NK-92 (cell line): Measurements from ENCODE around the gene ADAMTSL3.
"Not testable (repeated sequence)": the region's sequence is repeated elsewhere in the genome, so short reads cannot be mapped to it uniquely, and the experiment has no call there.

Source experiments
- DNase-seq: peaks from one replicate; lab custom pipeline; 2025; ENCODE audit not compliant: unreplicated experiment; lab: John Stamatoyannopoulos, UW

Gene ADAMTSL3

GRCh38 chr15:83747050-83747717 lies 93.3 kb downstream of the ADAMTSL3 start:
- DNase-seq, result no peak

DNA sequence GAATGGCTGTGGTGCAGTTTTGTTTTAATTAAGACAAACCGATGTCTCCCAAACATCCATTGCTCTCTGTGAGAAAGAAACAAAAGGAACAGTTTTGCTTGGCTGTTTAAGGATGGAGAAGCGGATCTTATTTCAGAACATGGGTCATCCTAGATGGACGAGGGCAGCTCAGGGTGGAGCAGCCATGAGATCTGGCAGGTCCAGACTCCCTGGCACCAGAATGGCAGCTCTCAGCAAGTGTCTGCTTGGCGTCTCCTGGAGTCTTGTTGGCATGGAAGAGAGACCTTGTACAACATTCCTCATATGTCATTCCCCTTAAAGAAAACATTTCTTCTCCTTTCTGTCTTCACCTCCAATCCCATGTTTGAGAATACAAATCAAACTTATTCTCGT lies 93.8 kb downstream of the ADAMTSL3 start:
- no peak for DNase-seq

DNA sequence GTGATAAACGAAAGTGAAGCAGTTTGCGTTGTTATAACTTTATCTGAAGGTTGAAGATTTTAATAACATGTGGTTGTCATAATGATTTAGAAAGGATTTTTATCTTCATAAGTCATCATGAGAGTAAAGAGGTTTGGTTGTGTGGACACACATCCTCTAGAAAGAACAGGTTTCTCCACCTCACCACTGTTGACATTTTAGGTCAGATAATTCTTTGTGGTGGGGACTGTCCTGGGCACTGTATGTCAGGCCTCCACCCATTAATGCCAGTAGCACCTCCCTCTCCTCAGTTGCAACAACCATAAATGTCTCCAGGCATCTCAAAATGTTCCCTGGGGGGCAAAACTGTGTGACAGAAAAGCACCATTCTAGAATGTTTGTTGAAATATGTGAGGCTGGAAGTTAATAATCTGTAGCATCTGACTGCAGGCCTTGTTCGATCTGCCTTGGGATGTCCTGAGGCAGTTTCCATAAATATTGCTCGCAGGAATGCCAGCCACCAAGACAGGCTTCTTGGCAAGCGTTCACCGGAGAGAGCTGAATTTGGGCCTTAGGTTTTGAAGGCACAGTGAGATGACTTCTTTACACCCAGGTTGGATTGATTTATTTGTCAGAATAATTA lies 100.1 kb downstream of the ADAMTSL3 start:
- no peak for DNase-seq

DNA sequence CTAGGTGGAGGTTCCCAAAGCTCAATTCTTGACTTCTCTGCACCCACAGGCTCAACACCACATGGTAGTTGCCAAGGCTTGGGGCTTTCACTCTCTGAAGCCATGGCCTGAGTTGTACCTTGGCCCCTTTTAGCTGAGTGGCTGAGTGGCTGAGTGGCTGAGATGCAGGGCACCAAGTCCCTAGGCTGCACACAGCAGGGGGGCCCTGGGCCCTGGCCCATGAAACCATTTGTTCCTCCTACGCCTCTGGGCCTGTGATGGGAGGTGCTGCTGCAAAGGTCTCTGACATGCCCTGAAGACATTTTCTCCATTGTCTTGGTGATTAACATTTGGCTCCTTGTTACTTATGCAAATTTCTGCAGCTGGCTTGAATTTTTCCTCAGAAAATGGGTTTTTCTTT lies 103.4 kb downstream of the ADAMTSL3 start:
- DNase-seq, result not testable (repeated sequence)

DNA sequence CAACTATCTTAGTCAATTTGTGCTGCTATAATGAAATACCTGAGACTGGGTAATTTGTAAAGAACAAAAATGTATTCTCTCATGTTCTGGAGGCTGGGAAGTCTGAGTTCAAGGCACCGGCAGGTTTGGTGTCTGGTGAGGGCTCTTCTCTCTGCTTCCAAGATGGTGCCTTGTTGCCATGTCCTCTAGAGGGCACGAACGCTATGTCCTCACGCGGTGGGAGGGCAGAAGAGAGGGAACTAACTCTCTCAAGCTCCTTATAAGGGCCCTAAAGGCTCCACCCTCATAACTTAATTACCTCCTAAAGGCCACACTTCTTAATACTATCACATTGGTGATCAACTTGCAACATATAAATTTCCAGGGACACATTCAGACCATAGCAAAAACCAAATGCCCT lies 108.4 kb downstream of the ADAMTSL3 start:
- no peak for DNase-seq

- no peak for DNase-seq
Observed at GRCh38 chr15:83764201-83764838, 110.4 kb downstream of the ADAMTSL3 start.

- DNase-seq, result no peak
Observed at GRCh38 chr15:83766339-83766738, 112.4 kb downstream of the ADAMTSL3 start.

- no peak for DNase-seq
Observed at GRCh38 chr15:83767741-83768140, 113.8 kb downstream of the ADAMTSL3 start.

- no peak for DNase-seq
Observed at GRCh38 chr15:83769411-83769999, 115.6 kb downstream of the ADAMTSL3 start.

DNA sequence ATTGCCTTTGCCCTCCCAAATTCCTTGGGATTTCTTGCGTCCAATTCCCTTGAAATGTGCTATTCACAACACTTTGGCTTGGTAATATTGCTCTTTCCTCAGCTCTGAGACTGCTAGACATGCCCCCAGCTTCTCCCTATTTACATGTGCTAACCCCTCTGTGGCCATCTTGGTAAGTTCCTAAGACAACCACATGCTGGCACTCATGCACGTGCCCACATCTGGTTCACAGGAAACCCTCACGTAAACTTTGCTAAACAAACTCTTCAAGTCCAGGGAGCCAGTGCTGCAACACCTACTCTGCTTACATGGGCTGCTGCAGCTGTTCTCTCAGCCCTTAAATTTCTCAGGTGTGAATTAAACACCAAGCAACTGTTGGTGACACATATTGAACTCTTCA lies 121.8 kb downstream of the ADAMTSL3 start:
- DNase-seq, result no peak

GRCh38 chr15:83776986-83777385 lies 123.1 kb downstream of the ADAMTSL3 start:
- no peak for DNase-seq

DNA sequence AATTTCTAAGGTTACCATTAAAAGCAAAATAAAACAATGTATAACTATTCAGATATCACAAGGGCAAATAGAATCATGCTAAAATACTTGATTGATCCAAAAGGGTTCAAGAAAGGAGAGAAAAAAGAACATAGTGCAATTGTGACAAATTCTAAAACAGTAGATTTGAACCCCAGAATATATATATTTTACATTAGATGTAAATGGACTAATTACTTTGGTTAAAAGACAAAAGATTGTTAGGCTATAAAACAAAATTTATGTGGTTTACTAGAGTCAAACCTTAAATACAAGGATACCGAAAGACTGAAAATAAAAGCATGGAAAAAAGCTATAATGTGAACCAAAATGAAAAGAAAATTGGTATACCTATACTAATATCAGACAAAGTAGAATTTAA lies 129.3 kb downstream of the ADAMTSL3 start:
- DNase-seq, result no peak

GRCh38 chr15:83784975-83785374 lies 131.1 kb downstream of the ADAMTSL3 start:
- no peak for DNase-seq

DNA sequence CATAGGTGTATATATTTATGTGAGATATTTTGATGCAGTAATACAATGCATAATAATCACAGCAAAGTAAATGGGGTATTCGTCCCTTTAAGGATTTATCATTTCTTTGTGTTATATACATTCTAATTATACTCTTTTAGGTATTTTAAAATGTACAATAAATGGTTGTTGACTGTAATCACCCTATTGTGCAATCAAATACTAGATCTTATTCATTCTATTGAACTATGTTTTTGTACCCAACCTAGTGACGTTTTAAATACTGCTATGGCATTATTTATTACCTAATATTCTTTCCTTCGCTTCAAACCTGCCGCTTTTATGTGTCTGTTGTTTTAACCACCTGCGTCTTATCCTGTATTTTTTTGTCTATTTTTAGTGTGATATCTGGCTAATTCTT lies 132.4 kb downstream of the ADAMTSL3 start:
- no peak for DNase-seq

GRCh38 chr15:83793069-83793468 lies 139.1 kb downstream of the ADAMTSL3 start:
- no peak for DNase-seq

DNA sequence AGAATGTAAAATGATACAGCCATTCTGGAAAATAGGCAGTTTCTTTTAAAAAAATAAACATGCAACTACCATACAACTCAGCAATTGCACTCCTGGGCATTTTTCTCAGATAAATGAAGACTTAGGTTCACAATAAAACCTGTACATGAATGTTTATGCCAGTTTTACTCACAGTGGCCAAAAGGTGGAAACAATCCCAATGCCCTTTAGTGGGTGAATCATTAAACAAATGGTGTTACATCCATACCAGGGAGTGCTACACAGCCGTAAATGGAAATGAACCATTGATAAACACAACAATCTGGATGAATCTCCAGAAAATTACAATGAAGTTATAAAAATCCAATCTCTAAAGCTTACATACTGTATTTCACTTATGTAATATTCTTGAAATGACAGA lies 140.3 kb downstream of the ADAMTSL3 start:
- no peak for DNase-seq

DNA sequence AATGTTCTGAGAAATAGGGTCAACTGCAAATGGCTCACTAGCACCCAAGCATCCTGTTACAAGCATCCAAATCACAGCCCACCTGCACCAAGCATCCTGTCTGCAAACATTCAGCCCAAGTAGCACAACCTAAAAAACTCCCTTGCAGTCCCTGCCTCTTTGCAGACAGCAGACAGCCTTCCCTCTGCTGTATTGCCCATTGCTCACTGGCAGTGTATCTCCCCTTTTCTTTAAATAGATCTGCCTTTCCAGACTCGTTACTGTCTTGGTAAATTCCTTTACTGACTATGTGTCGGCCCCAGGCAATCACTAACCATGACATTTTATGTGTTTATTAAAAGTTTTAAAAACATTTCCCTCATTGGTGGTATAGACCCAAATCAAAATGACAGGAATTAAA lies 155.4 kb downstream of the ADAMTSL3 start:
- no peak for DNase-seq

DNA sequence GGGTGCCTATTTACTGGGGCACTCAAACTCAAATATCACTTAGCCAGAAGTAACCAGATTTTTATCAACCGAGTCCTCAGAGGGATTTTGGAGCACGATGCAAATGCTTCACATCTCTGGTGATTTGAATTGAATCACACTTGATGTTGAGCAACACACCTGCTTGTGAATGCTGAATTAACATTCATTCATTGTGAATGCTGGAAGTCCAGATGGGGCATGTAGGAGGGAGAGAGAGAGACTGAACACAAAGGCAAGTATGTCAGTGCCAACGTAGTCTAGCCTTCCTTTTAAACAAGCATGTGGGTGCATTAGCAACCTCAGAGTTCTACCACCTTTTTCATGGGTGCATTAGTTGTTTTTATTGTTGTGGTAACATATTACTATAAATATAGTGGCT lies 156.2 kb downstream of the ADAMTSL3 start:
- no peak for DNase-seq

- DNase-seq, result no peak
Observed at GRCh38 chr15:83813682-83814081, 159.8 kb downstream of the ADAMTSL3 start.

- DNase-seq, result no peak
Observed at GRCh38 chr15:83815506-83815905, 161.6 kb downstream of the ADAMTSL3 start.

DNA sequence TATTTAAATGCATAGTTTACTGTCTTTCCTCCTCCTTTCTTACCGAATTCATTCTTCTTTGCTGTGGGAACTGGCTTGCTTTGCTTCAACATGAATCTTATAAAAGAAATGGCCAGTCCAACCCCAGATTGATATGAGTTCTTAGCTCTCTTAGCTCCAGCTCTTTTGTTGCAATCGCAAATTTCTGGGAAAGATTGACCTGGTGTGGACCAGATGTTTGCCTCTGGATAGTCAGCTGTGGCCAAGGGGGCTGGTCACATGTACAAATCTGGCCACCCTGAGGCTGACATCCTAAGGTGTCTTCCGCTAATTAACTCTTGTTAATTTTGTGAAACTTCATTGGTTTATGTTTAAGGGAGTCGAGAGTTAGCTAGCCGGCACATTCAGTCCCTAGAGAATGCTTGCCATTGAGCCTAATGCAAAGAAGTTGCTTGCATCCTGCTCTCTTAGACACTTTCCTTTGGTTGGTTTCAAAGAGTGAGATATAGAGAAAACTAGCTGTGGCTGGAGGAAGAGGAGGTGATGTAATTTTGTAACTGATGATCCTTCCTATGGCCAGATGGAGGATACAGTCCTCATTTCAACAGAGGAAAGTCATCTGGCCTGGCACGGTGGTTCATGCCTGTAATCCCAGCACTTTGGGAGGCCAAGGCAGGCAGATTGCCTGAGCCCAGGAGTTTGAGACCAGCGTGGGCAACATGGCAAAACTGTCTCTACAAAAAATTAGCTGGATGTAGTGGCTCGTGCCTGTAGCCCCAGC lies 162.4 kb downstream of the ADAMTSL3 start:
- no peak for DNase-seq
